Gastrocnemius medialis (tissue), 4 donors: ENCODE measurements around the gene CCDC47. TPM values are rescaled to one million over a fixed set of nuclear protein-coding genes. Genes with fewer than 3 reads are reported as not detected.

ENCODE experiments used
- ATAC-seq, 2 donors: fragments of 150-250 bp; one replicate each; pipeline ENCODE4 v1.9.1; 2016
- DNase-seq, 2 donors: peaks; one replicate each; pipeline ENCODE4 v3.0.0-alpha.2; 2019
- H3K27ac ChIP-seq, 4 donors: fragments of 200-600 bp; sonication (generic); 1 replicate in 1 of 4; 2 replicates in 3 of 4; pipeline ENCODE4 v1.5.1; 2016 to 2018; ENCODE audit warnings: mild to moderate bottlenecking in 2 of 4, moderate library complexity in 1 of 4
- H3K27me3 ChIP-seq, 3 donors: fragments of 200-600 bp; sonication (generic) in 2 of 3; 1 replicate in 1 of 3; 2 replicates in 2 of 3; pipeline versions ENCODE4 v1.5.1 to v1.6.0; 2016 to 2019; ENCODE audit warnings: mild to moderate bottlenecking in 1 of 3, moderate library complexity in 1 of 3
- H3K36me3 ChIP-seq, 2 donors: fragments of 200-600 bp; sonication (generic) in 1 of 2; one replicate each; pipeline ENCODE4 v1.5.1; 2017 to 2018
- H3K4me1 ChIP-seq, 2 donors: fragments of 200-600 bp; sonication (generic) in 1 of 2; one replicate each; pipeline ENCODE4 v1.5.1; 2016 to 2017; ENCODE audit warnings: mild to moderate bottlenecking in 2 of 2
- H3K4me3 ChIP-seq, 4 donors: fragments of 200-600 bp; sonication (generic) in 3 of 4; 1 replicate in 1 of 4; 2 replicates in 3 of 4; pipeline ENCODE4 v1.5.1; 2016 to 2019; ENCODE audit warnings: mild to moderate bottlenecking in 2 of 4
- H3K9me3 ChIP-seq, 3 donors: fragments of 200-600 bp; sonication (generic) in 2 of 3; 1 replicate in 1 of 3; 2 replicates in 2 of 3; pipeline ENCODE4 v1.5.1; 2016 to 2019
- CTCF ChIP-seq, 5 experiments: fragments of 450-650 bp in 3 of 5; fragments of 200-600 bp in 2 of 5; sonication (generic) in 2 of 5; IDR thresholded peaks in 4 of 5; conservative IDR thresholded peaks in 1 of 5; 1 replicate in 4 of 5; 2 replicates in 1 of 5; pipeline ENCODE4 v1.5.1; 2016 to 2019; ENCODE audit warnings: antibody characterized with exemption in 5 of 5, mild to moderate bottlenecking in 3 of 5, moderate library complexity in 3 of 5
- POLR2A ChIP-seq, 2 donors: fragments of 450-650 bp; IDR thresholded peaks; one replicate each; pipeline ENCODE4 v1.6.1; 2017; ENCODE audit warnings: antibody characterized with exemption in 2 of 2, mild to moderate bottlenecking in 2 of 2, moderate library complexity in 2 of 2
- in situ Hi-C, 4 donors: fragments of 200-750 bp; cut with MboI; loops; one replicate each; pipeline versions ENCODE4 v1.15.0 to v1.8.0; 2017; ENCODE audit warnings: low sequenced_read_pairs in 4 of 4
- intact Hi-C: fragments of 100-400 bp; cut with DNase I; formaldehyde crosslinking; loops from one replicate; pipeline ENCODE4 v1.15.1; 2023; ENCODE audit warnings: low total_unique reads
- total RNA-seq, 4 donors: library from RNA; depleted of rRNA; stranded (reverse); fragments of >200 nt; gene quantifications; one replicate each; pipeline versions ENCODE4 v1.1.0 to v1.2.3, GENCODE V29; 2016

Gene CCDC47
- total RNA-seq, 4 donors from 2014 or later: 81.0 to 110 (median 86.8) TPM

- DNase-seq (no peak), ATAC-seq (no peak)
- H3K9me3 ChIP-seq: no peaks in the 10 kb centered on the region
- intact Hi-C loops: no loop called here
- H3K4me3 ChIP-seq: no peak overlapping the region
- peaks cover 6 to 8% of the 10 kb centered on the region in 2 donors for H3K4me1 ChIP-seq
- no peak for TF ChIP-seq CTCF (IDR thresholded peaks at IDR 0.05 in 4 of 5, conservative IDR thresholded peaks at IDR 0.05 in 1 of 5)
- no peak for TF ChIP-seq POLR2A (IDR thresholded peaks at IDR 0.05)
- H3K27ac ChIP-seq: no peak overlapping the region
- in situ Hi-C loops: loop anchor here in 1 of 4 donors (25.0 kb wide), 1 partner anchor 279 kb away; the partner anchor contains the start of gene CYB561
- peaks cover 0 to 22% of the 10 kb centered on the region in 2 donors for H3K36me3 ChIP-seq
- no peaks in the 10 kb centered on the region for H3K27me3 ChIP-seq
Observed at GRCh38 chr17:63716426-63716825, 57.0 kb downstream of the CCDC47 start.

- Histone ChIP-seq H3K4me3 (no peak overlapping the region), H3K27ac (peak overlapping the region; percentile 3 to 68 (median 44)), H3K4me1 (peaks cover 6 to 8% of the 10 kb centered on the region in 2 donors), H3K36me3 (peaks cover 0 to 38% of the 10 kb centered on the region in 2 donors), H3K27me3 (no peaks in the 10 kb centered on the region), H3K9me3 (no peaks in the 10 kb centered on the region)
- in situ Hi-C loops: loop anchor here in 1 of 4 donors (25.0 kb wide), 1 partner anchor 277 kb away; the partner anchor contains the start of gene CYB561
- no peak for TF ChIP-seq CTCF (IDR thresholded peaks at IDR 0.05 in 4 of 5, conservative IDR thresholded peaks at IDR 0.05 in 1 of 5)
- TF ChIP-seq POLR2A (IDR thresholded peaks at IDR 0.05): no peak
- ATAC-seq (peak; percentile 96 to 99), DNase-seq (peak; percentile 42 to 73)
- intact Hi-C loops: no loop called here
Observed at GRCh38 chr17:63714550-63715277, 58.7 kb downstream of the CCDC47 start.

- in situ Hi-C loops: loop anchor here in 1 of 4 donors (25.0 kb wide), 1 partner anchor 272 kb away; the partner anchor contains the start of gene CYB561
- DNase-seq: no peak
- intact Hi-C loops: no loop called here
- Histone ChIP-seq H3K36me3 (peaks cover 0 to 83% of the 10 kb centered on the region in 2 donors), H3K4me1 (no peaks in the 10 kb centered on the region), H3K27ac (no peak overlapping the region), H3K9me3 (no peaks in the 10 kb centered on the region), H3K27me3 (no peaks in the 10 kb centered on the region), H3K4me3 (no peak overlapping the region)
- no peak for ATAC-seq
- no peak for TF ChIP-seq POLR2A (IDR thresholded peaks at IDR 0.05)
- TF ChIP-seq CTCF (IDR thresholded peaks at IDR 0.05 in 4 of 5, conservative IDR thresholded peaks at IDR 0.05 in 1 of 5): no peak
Observed at GRCh38 chr17:63709110-63709509, 64.3 kb downstream of the CCDC47 start.

GRCh38 chr17:63707151-63707550, 66.2 kb downstream of the CCDC47 start:
- H3K27me3 ChIP-seq: no peaks in the 10 kb centered on the region
- intact Hi-C loops (no loop called here), in situ Hi-C loops (loop anchor here in 1 of 4 donors (25.0 kb wide), 1 partner anchor 270 kb away; the partner anchor contains the start of gene CYB561)
- ATAC-seq (no peak), DNase-seq (no peak)
- no peak overlapping the region for H3K4me3 ChIP-seq
- TF ChIP-seq CTCF (IDR thresholded peaks at IDR 0.05 in 4 of 5, conservative IDR thresholded peaks at IDR 0.05 in 1 of 5) (no peak), POLR2A (IDR thresholded peaks at IDR 0.05) (no peak)
- no peak overlapping the region for H3K27ac ChIP-seq
- H3K36me3 ChIP-seq: peaks cover 0 to 84% of the 10 kb centered on the region in 2 donors
- H3K4me1 ChIP-seq: no peaks in the 10 kb centered on the region
- H3K9me3 ChIP-seq: no peaks in the 10 kb centered on the region
